K562 (cell line): ENCODE results near the gene SLC39A5. TPM values are rescaled to one million over a fixed set of nuclear protein-coding genes. Genes with fewer than 3 reads are reported as not detected.

ENCODE experiments used
- JUN ChIP-seq, 2 experiments: sonication (generic) in 1 of 2; formaldehyde crosslinking in 1 of 2; IDR thresholded peaks; 2 replicates each; pipeline versions ENCODE4 v1.6.1 to v1.8.0; 2012 to 2022; ENCODE audit warnings: borderline replicate concordance in 2 of 2, mild to moderate bottlenecking in 2 of 2, improper control_type of control experiment in 1 of 2, low read depth in 1 of 2, low read length in 1 of 2, missing genetic modification reagents in 1 of 2
- MAZ ChIP-seq, 2 experiments: fragments of 450-650 bp in 1 of 2; sonication (generic) in 1 of 2; formaldehyde crosslinking; IDR thresholded peaks in 1 of 2; conservative IDR thresholded peaks in 1 of 2; 2 replicates each; pipeline versions ENCODE4 v1.4.0 to v1.5.0; 2020; ENCODE audit warnings: mild to moderate bottlenecking in 1 of 2, missing genetic modification reagents in 1 of 2
- ZNF197 ChIP-seq: fragments of 200-800 bp; sonication (Bioruptor generic); IDR thresholded peaks from 2 replicates; pipeline ENCODE4 v1.6.1; 2016; ENCODE audit warnings: low read depth, missing genetic modification characterization, missing compliant biosample characterization
- polyA plus RNA-seq, 8 experiments: library from polyadenylated mRNA; depleted of rRNA in 4 of 8; stranded (reverse) in 5 of 8; unstranded in 3 of 8; fragments of >200 nt; fragmentation: Nextera tagmentation in 2 of 8; fragmentation: Illumina TruSeq in 1 of 8; extraction: Ambion mirVana in 2 of 8; extraction: Trizol in 1 of 8; gene quantifications; 2 replicates each; pipeline versions ENCODE4 v1.2.1 to v1.2.3, GENCODE V29; 2011 to 2014; ENCODE audit warnings: inconsistent platforms in 1 of 8, missing spikeins in 1 of 8
- total RNA-seq, 7 experiments: library from RNA; depleted of rRNA in 6 of 7; stranded (reverse); fragments of >200 nt in 6 of 7; fragmentation: Illumina TruSeq in 2 of 7; extraction: Trizol in 2 of 7; gene quantifications; 2 replicates each; pipeline versions ENCODE4 v1.2.1 to v1.2.3, GENCODE V29; 2011 to 2021; ENCODE audit warnings: low replicate concordance in 1 of 7
- TF ChIP-seq, protein P1 (sequence below), 2 experiments: fragments of 450-650 bp; formaldehyde crosslinking in 1 of 2; IDR thresholded peaks; 2 replicates each; pipeline versions ENCODE4 v1.4.0 to v1.6.1; 2014 to 2020; ENCODE audit warnings: mild to moderate bottlenecking in 2 of 2, borderline replicate concordance in 1 of 2, low read depth in 1 of 2
- TF ChIP-seq, protein P2 (sequence below), 2 experiments: fragments of 150-350 bp in 1 of 2; IDR thresholded peaks; 2 replicates each; pipeline ENCODE4 v1.6.1; 2012 to 2016; ENCODE audit warnings: low read depth in 2 of 2, low read length in 2 of 2, mild to moderate bottlenecking in 1 of 2, moderate library complexity in 1 of 2
- TF ChIP-seq, protein P3 (sequence below): sonication (generic); formaldehyde crosslinking; IDR thresholded peaks from 2 replicates; pipeline ENCODE4 v1.8.0; 2023; ENCODE audit warnings: mild to moderate bottlenecking, missing genetic modification reagents

The SLC39A5 gene
- total and polyA plus RNA-seq, 9 of the 15 experiments (the other 6 are each of a cell fraction or from before 2014, with no cell fraction given) = 0.08 to 0.10 TPM; not detected in 7

DNA sequence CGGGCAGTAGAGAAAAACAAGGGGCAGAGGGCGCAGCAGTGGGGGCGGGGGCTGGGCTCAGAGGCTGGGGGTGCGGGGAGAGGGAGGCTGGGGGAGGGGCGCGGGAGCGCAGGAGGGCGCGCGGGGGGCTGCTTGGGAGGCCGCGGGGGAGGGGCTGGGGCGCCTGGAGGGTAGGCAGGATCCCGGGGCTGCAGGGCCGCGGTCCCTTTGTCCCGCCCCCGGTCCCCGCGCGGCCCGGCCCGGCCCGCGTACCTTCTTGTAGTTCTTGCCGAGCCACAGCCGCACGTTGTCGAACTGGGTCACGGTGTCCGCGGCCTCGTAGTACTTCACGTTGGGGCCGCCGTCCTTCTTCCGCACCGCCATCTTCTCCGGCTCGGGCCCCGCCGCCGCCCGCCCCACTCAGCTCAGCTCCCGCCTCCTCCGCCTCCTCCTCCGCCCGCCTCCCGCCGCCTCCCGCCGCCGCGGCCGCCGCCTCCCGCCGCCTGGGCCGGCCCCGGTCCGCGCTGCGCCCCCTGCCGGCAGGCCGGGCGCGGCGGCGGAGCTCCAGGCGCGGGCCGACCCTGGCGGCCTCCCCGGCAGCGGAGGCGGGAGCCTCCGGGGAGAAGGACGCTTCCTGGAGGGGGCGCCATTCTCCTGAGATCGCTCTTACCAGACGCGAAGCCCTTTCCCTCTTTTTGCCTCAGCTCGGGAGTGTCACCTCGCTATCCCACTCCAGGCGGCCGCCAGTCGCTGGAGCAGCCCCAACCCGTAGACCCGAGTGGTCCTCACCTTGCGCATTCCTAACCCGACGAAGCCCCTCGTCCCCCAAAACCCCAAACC lies 40.5 kb upstream of the SLC39A5 start, which contains the start of gene SMARCC2 (continued):
- peak; percentile 20 to 58; a peak in 1 of 4 replicates for TF ChIP-seq MAZ (CRISPR knock-in tag; conservative IDR thresholded peaks at IDR 0.05 in 1 of 2, IDR thresholded peaks at IDR 0.05 in 1 of 2)
- TF ChIP-seq, protein P1, sequence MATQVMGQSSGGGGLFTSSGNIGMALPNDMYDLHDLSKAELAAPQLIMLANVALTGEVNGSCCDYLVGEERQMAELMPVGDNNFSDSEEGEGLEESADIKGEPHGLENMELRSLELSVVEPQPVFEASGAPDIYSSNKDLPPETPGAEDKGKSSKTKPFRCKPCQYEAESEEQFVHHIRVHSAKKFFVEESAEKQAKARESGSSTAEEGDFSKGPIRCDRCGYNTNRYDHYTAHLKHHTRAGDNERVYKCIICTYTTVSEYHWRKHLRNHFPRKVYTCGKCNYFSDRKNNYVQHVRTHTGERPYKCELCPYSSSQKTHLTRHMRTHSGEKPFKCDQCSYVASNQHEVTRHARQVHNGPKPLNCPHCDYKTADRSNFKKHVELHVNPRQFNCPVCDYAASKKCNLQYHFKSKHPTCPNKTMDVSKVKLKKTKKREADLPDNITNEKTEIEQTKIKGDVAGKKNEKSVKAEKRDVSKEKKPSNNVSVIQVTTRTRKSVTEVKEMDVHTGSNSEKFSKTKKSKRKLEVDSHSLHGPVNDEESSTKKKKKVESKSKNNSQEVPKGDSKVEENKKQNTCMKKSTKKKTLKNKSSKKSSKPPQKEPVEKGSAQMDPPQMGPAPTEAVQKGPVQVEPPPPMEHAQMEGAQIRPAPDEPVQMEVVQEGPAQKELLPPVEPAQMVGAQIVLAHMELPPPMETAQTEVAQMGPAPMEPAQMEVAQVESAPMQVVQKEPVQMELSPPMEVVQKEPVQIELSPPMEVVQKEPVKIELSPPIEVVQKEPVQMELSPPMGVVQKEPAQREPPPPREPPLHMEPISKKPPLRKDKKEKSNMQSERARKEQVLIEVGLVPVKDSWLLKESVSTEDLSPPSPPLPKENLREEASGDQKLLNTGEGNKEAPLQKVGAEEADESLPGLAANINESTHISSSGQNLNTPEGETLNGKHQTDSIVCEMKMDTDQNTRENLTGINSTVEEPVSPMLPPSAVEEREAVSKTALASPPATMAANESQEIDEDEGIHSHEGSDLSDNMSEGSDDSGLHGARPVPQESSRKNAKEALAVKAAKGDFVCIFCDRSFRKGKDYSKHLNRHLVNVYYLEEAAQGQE (IDR thresholded peaks at IDR 0.05; ENCODE audit: borderline replicate concordance) = peak; percentile 47
- TF ChIP-seq, protein P1 (CRISPR knock-in tag; IDR thresholded peaks at IDR 0.05; ENCODE audit: low read depth) = no peak
- TF ChIP-seq, protein P2, sequence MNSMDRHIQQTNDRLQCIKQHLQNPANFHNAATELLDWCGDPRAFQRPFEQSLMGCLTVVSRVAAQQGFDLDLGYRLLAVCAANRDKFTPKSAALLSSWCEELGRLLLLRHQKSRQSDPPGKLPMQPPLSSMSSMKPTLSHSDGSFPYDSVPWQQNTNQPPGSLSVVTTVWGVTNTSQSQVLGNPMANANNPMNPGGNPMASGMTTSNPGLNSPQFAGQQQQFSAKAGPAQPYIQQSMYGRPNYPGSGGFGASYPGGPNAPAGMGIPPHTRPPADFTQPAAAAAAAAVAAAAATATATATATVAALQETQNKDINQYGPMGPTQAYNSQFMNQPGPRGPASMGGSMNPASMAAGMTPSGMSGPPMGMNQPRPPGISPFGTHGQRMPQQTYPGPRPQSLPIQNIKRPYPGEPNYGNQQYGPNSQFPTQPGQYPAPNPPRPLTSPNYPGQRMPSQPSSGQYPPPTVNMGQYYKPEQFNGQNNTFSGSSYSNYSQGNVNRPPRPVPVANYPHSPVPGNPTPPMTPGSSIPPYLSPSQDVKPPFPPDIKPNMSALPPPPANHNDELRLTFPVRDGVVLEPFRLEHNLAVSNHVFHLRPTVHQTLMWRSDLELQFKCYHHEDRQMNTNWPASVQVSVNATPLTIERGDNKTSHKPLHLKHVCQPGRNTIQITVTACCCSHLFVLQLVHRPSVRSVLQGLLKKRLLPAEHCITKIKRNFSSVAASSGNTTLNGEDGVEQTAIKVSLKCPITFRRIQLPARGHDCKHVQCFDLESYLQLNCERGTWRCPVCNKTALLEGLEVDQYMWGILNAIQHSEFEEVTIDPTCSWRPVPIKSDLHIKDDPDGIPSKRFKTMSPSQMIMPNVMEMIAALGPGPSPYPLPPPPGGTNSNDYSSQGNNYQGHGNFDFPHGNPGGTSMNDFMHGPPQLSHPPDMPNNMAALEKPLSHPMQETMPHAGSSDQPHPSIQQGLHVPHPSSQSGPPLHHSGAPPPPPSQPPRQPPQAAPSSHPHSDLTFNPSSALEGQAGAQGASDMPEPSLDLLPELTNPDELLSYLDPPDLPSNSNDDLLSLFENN (IDR thresholded peaks at IDR 0.05; ENCODE audit: low read depth in 2 of 2, low read length in 2 of 2) = no peak
- 0 out of 2 replicates have a peak, but pooled peaks have one; percentile 56 for TF ChIP-seq JUN (IDR thresholded peaks at IDR 0.05; ENCODE audit: borderline replicate concordance, low read depth, low read length)
- TF ChIP-seq JUN (CRISPR knock-in tag; IDR thresholded peaks at IDR 0.05; ENCODE audit: borderline replicate concordance) = no peak
- TF ChIP-seq ZNF197 (CRISPR knock-in tag) = 0 out of 2 replicates have a peak, but pooled peaks have one; percentile 68
- TF ChIP-seq, protein P3, sequence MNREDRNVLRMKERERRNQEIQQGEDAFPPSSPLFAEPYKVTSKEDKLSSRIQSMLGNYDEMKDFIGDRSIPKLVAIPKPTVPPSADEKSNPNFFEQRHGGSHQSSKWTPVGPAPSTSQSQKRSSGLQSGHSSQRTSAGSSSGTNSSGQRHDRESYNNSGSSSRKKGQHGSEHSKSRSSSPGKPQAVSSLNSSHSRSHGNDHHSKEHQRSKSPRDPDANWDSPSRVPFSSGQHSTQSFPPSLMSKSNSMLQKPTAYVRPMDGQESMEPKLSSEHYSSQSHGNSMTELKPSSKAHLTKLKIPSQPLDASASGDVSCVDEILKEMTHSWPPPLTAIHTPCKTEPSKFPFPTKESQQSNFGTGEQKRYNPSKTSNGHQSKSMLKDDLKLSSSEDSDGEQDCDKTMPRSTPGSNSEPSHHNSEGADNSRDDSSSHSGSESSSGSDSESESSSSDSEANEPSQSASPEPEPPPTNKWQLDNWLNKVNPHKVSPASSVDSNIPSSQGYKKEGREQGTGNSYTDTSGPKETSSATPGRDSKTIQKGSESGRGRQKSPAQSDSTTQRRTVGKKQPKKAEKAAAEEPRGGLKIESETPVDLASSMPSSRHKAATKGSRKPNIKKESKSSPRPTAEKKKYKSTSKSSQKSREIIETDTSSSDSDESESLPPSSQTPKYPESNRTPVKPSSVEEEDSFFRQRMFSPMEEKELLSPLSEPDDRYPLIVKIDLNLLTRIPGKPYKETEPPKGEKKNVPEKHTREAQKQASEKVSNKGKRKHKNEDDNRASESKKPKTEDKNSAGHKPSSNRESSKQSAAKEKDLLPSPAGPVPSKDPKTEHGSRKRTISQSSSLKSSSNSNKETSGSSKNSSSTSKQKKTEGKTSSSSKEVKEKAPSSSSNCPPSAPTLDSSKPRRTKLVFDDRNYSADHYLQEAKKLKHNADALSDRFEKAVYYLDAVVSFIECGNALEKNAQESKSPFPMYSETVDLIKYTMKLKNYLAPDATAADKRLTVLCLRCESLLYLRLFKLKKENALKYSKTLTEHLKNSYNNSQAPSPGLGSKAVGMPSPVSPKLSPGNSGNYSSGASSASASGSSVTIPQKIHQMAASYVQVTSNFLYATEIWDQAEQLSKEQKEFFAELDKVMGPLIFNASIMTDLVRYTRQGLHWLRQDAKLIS (CRISPR knock-in tag) = 0 out of 2 replicates have a peak, but pooled peaks have one; percentile 67
